ENCODE measurements around the gene CIROP.

The CIROP gene

GRCh38 chr14:23130871-23131270, 26.1 kb upstream of the CIROP start:
- no peak for DNase-seq (ENCODE audit: extremely low read depth in 1 of 2, low read depth in 1 of 2)

GRCh38 chr14:23129759-23130316, 25.0 kb upstream of the CIROP start:
- DNase-seq (ENCODE audit: extremely low read depth in 1 of 2, low read depth in 1 of 2) = no peak

GRCh38 chr14:23128969-23129758, 24.4 kb upstream of the CIROP start:
- no peak for DNase-seq (ENCODE audit: extremely low read depth in 1 of 2, low read depth in 1 of 2)

- no peak for DNase-seq (ENCODE audit: extremely low read depth in 1 of 2, low read depth in 1 of 2)
These were observed 23.1 kb upstream of the CIROP start for GRCh38 chr14:23127861-23128260.

- DNase-seq (ENCODE audit: extremely low read depth in 1 of 2, low read depth in 1 of 2) = no peak
These were observed 21.9 kb upstream of the CIROP start for GRCh38 chr14:23126548-23127278.

- DNase-seq (ENCODE audit: extremely low read depth in 1 of 2, low read depth in 1 of 2) = no peak
These were observed 21.2 kb upstream of the CIROP start for GRCh38 chr14:23125933-23126524.

- DNase-seq (ENCODE audit: extremely low read depth in 1 of 2, low read depth in 1 of 2) = no peak
These were observed 20.2 kb upstream of the CIROP start for GRCh38 chr14:23125011-23125410.

GRCh38 chr14:23124337-23124954, 19.7 kb upstream of the CIROP start:
- DNase-seq (ENCODE audit: extremely low read depth in 1 of 2, low read depth in 1 of 2) = no peak

- no peak for DNase-seq (ENCODE audit: extremely low read depth in 1 of 2, low read depth in 1 of 2)
These were observed 18.6 kb upstream of the CIROP start for GRCh38 chr14:23123419-23123818.

GRCh38 chr14:23122086-23122485, 17.3 kb upstream of the CIROP start:
- DNase-seq (ENCODE audit: extremely low read depth in 1 of 2, low read depth in 1 of 2) = no peak

GRCh38 chr14:23121361-23121771, 16.6 kb upstream of the CIROP start:
- no peak for DNase-seq (ENCODE audit: extremely low read depth in 1 of 2, low read depth in 1 of 2)

- DNase-seq (ENCODE audit: extremely low read depth in 1 of 2, low read depth in 1 of 2) = peak; percentile 58 to 76
These were observed 15.9 kb upstream of the CIROP start for GRCh38 chr14:23120541-23121251.

- no peak for DNase-seq (ENCODE audit: extremely low read depth in 1 of 2, low read depth in 1 of 2)
These were observed 14.9 kb upstream of the CIROP start for GRCh38 chr14:23119363-23120327.

GRCh38 chr14:23118506-23119362, 13.9 kb upstream of the CIROP start, which contains the start of gene CEBPE:
TSS of gene CEBPE (minus strand) at chr14:23119255. CDS start at chr14:23119091, 164 bp downstream.
- DNase-seq (ENCODE audit: extremely low read depth in 1 of 2, low read depth in 1 of 2) = no peak

- DNase-seq (ENCODE audit: extremely low read depth in 1 of 2, low read depth in 1 of 2) = no peak
These were observed 12.7 kb upstream of the CIROP start for GRCh38 chr14:23117371-23118020.

GRCh38 chr14:23115918-23116317, 11.1 kb upstream of the CIROP start:
- no peak for DNase-seq (ENCODE audit: extremely low read depth in 1 of 2, low read depth in 1 of 2)

GRCh38 chr14:23115039-23115731, 10.4 kb upstream of the CIROP start:
- no peak for DNase-seq (ENCODE audit: extremely low read depth in 1 of 2, low read depth in 1 of 2)

Measured in stimulated activated CD8-positive, alpha-beta memory T cell treated with anti-CD3 and anti-CD28 coated beads, Interleukin-7, amount 100 ng/mL, for 48 hours (primary cell).